GM18520 (cell line): ENCODE results near the gene CLEC18A.
"Not testable (repeated sequence)": the region's sequence is repeated elsewhere in the genome, so short reads cannot be mapped to it uniquely, and the experiment has no call there.

Source experiments
- ATAC-seq: cut with Tn5 transposase; IDR thresholded peaks from one replicate; pipeline ENCODE4 v1.9.1; 2021; ENCODE audit not compliant: unreplicated experiment

CLEC18A gene

GRCh38 chr16:69951672-69952031, 518 bp downstream of the CLEC18A start:
- ATAC-seq = not testable (repeated sequence)

GRCh38 chr16:69952116-69952515, 982 bp downstream of the CLEC18A start:
- not testable (repeated sequence) for ATAC-seq

GRCh38 chr16:69952572-69953355, 1.6 kb downstream of the CLEC18A start:
- ATAC-seq = not testable (repeated sequence)

- not testable (repeated sequence) for ATAC-seq
These were observed 3.1 kb downstream of the CLEC18A start for GRCh38 chr16:69954241-69954640.

- not testable (repeated sequence) for ATAC-seq
These were observed 12.2 kb downstream of the CLEC18A start for GRCh38 chr16:69963312-69963711.

- not testable (repeated sequence) for ATAC-seq
These were observed 14.0 kb downstream of the CLEC18A start for GRCh38 chr16:69964960-69965660.

- ATAC-seq = not testable (repeated sequence)
These were observed 14.5 kb downstream of the CLEC18A start for GRCh38 chr16:69965661-69966054.

GRCh38 chr16:69967688-69968087, 16.6 kb downstream of the CLEC18A start:
- ATAC-seq = not testable (repeated sequence)

GRCh38 chr16:69968125-69968524, 17.0 kb downstream of the CLEC18A start:
- not testable (repeated sequence) for ATAC-seq

GRCh38 chr16:69969657-69970056, 18.5 kb downstream of the CLEC18A start:
- ATAC-seq = not testable (repeated sequence)

GRCh38 chr16:69972120-69972519, 21.0 kb downstream of the CLEC18A start:
- ATAC-seq = not testable (repeated sequence)

GRCh38 chr16:69972935-69973334, 21.8 kb downstream of the CLEC18A start:
- not testable (repeated sequence) for ATAC-seq

- ATAC-seq = not testable (repeated sequence)
These were observed 34.1 kb downstream of the CLEC18A start for GRCh38 chr16:69985196-69985595.

- not testable (repeated sequence) for ATAC-seq
These were observed 46.8 kb downstream of the CLEC18A start for GRCh38 chr16:69997956-69998355.

GRCh38 chr16:69999801-70000200, 48.7 kb downstream of the CLEC18A start:
- not testable (repeated sequence) for ATAC-seq

GRCh38 chr16:70003511-70003910, 52.4 kb downstream of the CLEC18A start:
- ATAC-seq = not testable (repeated sequence)

- ATAC-seq = not testable (repeated sequence)
These were observed 57.5 kb downstream of the CLEC18A start for GRCh38 chr16:70008604-70009003.

GRCh38 chr16:70010615-70011014, 59.5 kb downstream of the CLEC18A start:
- ATAC-seq = not testable (repeated sequence)

- ATAC-seq = not testable (repeated sequence)
These were observed 60.0 kb downstream of the CLEC18A start for GRCh38 chr16:70011120-70011519.

GRCh38 chr16:70012354-70012753, 61.2 kb downstream of the CLEC18A start:
- ATAC-seq = not testable (repeated sequence)

GRCh38 chr16:70012951-70013350, 61.8 kb downstream of the CLEC18A start:
- ATAC-seq = not testable (repeated sequence)
